HepG2 (cell line): ENCODE measurements around the gene RRP36. TPM values are rescaled to one million over a fixed set of nuclear protein-coding genes. Genes with fewer than 3 reads are reported as not detected.

Experiments
- ATF1 ChIP-seq: IDR thresholded peaks from 2 replicates; pipeline ENCODE4 v1.6.1; 2016; ENCODE audit warnings: mild to moderate bottlenecking, control low read depth
- CAMTA2 ChIP-seq: sonication (generic); formaldehyde crosslinking; IDR thresholded peaks from 2 replicates; pipeline ENCODE4 v1.4.0; 2020; ENCODE audit warnings: mild to moderate bottlenecking, missing genetic modification reagents, borderline replicate concordance
- KDM3A ChIP-seq: IDR thresholded peaks from 2 replicates; pipeline ENCODE4 v1.6.1; 2018; ENCODE audit warnings: low read depth, missing compliant biosample characterization
- KLF13 ChIP-seq: sonication (generic); formaldehyde crosslinking; IDR thresholded peaks from 2 replicates; pipeline ENCODE4 v1.4.0; 2020; ENCODE audit warnings: mild to moderate bottlenecking, missing genetic modification reagents
- MIXL1 ChIP-seq: IDR thresholded peaks from 2 replicates; pipeline ENCODE4 v1.6.1; 2016
- NR2F2 ChIP-seq: IDR thresholded peaks from 2 replicates; pipeline ENCODE4 v1.6.1; 2012; ENCODE audit warnings: low read depth, inconsistent platforms, borderline replicate concordance
- NRL ChIP-seq: sonication (generic); formaldehyde crosslinking; IDR thresholded peaks from 2 replicates; pipeline ENCODE4 v1.5.0; 2020; ENCODE audit warnings: missing genetic modification reagents, mild to moderate bottlenecking, moderate library complexity, borderline replicate concordance
- SNAPC2 ChIP-seq: sonication (generic); formaldehyde crosslinking; IDR thresholded peaks from 2 replicates; pipeline ENCODE4 v1.8.1; 2022; ENCODE audit warnings: mild to moderate bottlenecking, missing genetic modification reagents
- SYNCRIP ChIP-seq: fragments of 200-400 bp; formaldehyde crosslinking; IDR thresholded peaks from 2 replicates; pipeline ENCODE4 v1.6.1; 2018; ENCODE audit warnings: mild to moderate bottlenecking, low read depth, low read length; ENCODE audit not compliant: insufficient read depth
- U2AF2 ChIP-seq: fragments of 200-400 bp; formaldehyde crosslinking; IDR thresholded peaks from 2 replicates; pipeline ENCODE4 v1.6.1; 2017; ENCODE audit warnings: low read depth, mild to moderate bottlenecking, low read length
- YEATS2 ChIP-seq: sonication (generic); formaldehyde crosslinking; IDR thresholded peaks from 2 replicates; pipeline ENCODE4 v1.4.0; 2020; ENCODE audit warnings: missing genetic modification reagents, borderline replicate concordance
- ZBTB26 ChIP-seq: IDR thresholded peaks from 2 replicates; pipeline ENCODE4 v1.6.1; 2016; ENCODE audit warnings: missing compliant biosample characterization, missing genetic modification reagents, borderline replicate concordance
- ZNF143 ChIP-seq: sonication (generic); formaldehyde crosslinking; IDR thresholded peaks from 2 replicates; pipeline ENCODE4 v1.4.0; 2020; ENCODE audit warnings: missing genetic modification reagents
- ZNF296 ChIP-seq: sonication (generic); formaldehyde crosslinking; conservative IDR thresholded peaks from 2 replicates; pipeline ENCODE4 v1.5.0; 2020; ENCODE audit warnings: mild to moderate bottlenecking, missing genetic modification reagents
- ZNF576 ChIP-seq: sonication (generic); formaldehyde crosslinking; IDR thresholded peaks from 2 replicates; pipeline ENCODE4 v1.4.0; 2020; ENCODE audit warnings: mild to moderate bottlenecking, missing genetic modification reagents
- ZNF607 ChIP-seq: sonication (generic); formaldehyde crosslinking; IDR thresholded peaks from 2 replicates; pipeline ENCODE4 v1.5.1; 2020; ENCODE audit warnings: missing genetic modification reagents, mild to moderate bottlenecking, borderline replicate concordance
- ZNF747 ChIP-seq: sonication (generic); formaldehyde crosslinking; IDR thresholded peaks from 2 replicates; pipeline ENCODE4 v1.8.1; 2023; ENCODE audit warnings: missing genetic modification reagents, mild to moderate bottlenecking, borderline replicate concordance
- ZNF761 ChIP-seq: sonication (generic); formaldehyde crosslinking; conservative IDR thresholded peaks from 2 replicates; pipeline ENCODE4 v1.4.0; 2020; ENCODE audit warnings: mild to moderate bottlenecking, missing genetic modification reagents
- ZNF839 ChIP-seq: sonication (generic); formaldehyde crosslinking; IDR thresholded peaks from 2 replicates; pipeline ENCODE4 v1.4.0; 2020; ENCODE audit warnings: missing genetic modification reagents, mild to moderate bottlenecking, borderline replicate concordance
- polyA plus RNA-seq, 8 experiments: library from polyadenylated mRNA; depleted of rRNA in 3 of 8; stranded (reverse) in 7 of 8; unstranded in 1 of 8; fragments of >200 nt; fragmentation: Illumina TruSeq in 4 of 8; extraction: Trizol in 4 of 8; gene quantifications; 2 replicates each; pipeline versions ENCODE4 v1.2.1 to v1.2.3, GENCODE V29; 2011 to 2016; ENCODE audit warnings: low read depth in 4 of 8, missing spikeins in 1 of 8, mixed read lengths in 1 of 8; ENCODE audit not compliant: insufficient read depth in 1 of 8
- total RNA-seq, 5 experiments: library from RNA; depleted of rRNA; stranded (reverse); fragments of >200 nt; fragmentation: Illumina TruSeq; extraction: Trizol; gene quantifications; 2 replicates each; pipeline ENCODE4 v1.2.3, GENCODE V29; 2016; ENCODE audit warnings: low read depth in 1 of 5
- TF ChIP-seq, protein P1 (sequence below): IDR thresholded peaks from 2 replicates; pipeline ENCODE4 v1.6.1; 2016
- TF ChIP-seq, protein P2 (sequence below): sonication (generic); formaldehyde crosslinking; IDR thresholded peaks from 2 replicates; pipeline ENCODE4 v1.4.0; 2020; ENCODE audit warnings: missing genetic modification reagents

Gene RRP36
- total and polyA plus RNA-seq, 2 of the 13 experiments (the other 11 are each of a cell fraction or from before 2014, with no cell fraction given), result 29.5 to 144 TPM

DNA sequence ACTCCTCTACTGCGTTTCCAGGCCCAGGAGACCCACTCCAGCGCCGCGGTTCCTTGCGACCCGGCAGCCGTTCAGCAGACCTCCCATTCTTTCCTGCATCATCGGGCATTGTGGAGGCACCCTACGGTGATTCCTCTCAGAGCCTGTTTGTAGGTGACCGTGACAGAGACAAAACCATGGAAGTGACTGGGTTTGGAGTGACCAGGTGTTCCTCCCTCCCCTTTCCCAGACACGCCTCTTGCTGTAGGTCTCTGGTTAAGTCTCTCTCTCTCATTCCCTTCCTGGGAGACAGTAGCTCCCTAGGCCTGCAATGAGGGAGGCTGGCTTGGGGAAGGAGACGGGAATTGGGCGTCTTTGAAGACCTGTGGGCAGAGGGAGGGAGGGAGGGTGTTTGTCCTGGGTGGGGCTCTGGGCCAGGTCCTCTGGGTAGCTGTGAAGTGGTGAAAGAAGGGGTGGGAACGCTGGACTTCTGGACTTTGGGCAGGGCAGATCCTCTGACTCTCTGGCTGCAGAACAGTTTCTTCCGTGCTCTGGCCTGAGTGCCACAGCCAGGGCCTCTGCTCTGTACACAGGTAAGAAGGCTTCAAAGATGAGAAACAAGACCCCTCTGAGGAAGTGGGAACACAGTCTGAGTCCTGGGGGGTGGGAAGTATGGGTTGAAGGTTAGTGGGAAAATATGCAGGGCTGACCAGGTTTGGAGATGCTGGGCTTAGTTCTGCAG is 38.8 kb downstream of the RRP36 start (continued):
- TF ChIP-seq ZBTB26 (CRISPR knock-in tag), result peak; percentile 25; the same call in 1 of the 2 replicates
- 0 out of 2 replicates have a peak, but pooled peaks have one; percentile 22 for TF ChIP-seq ZNF607 (CRISPR knock-in tag)
- TF ChIP-seq ZNF576 (CRISPR knock-in tag), result no peak
- TF ChIP-seq U2AF2, result no peak
- TF ChIP-seq ZNF296, result peak; percentile 77; the same call in 1 of the 2 replicates
- 0 out of 2 replicates have a peak, but pooled peaks have one; percentile 22 for TF ChIP-seq ZNF761 (CRISPR knock-in tag)
- TF ChIP-seq, protein P1, sequence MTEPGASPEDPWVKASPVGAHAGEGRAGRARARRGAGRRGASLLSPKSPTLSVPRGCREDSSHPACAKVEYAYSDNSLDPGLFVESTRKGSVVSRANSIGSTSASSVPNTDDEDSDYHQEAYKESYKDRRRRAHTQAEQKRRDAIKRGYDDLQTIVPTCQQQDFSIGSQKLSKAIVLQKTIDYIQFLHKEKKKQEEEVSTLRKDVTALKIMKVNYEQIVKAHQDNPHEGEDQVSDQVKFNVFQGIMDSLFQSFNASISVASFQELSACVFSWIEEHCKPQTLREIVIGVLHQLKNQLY (CRISPR knock-in tag), result peak; percentile 47
- TF ChIP-seq CAMTA2, result no peak
- no peak; the same call in 1 of the 2 replicates for TF ChIP-seq NR2F2
- no peak for TF ChIP-seq ZNF143 (CRISPR knock-in tag)
- TF ChIP-seq KDM3A, result no peak
- TF ChIP-seq NRL (CRISPR knock-in tag), result peak; percentile 55; the same call in 1 of the 2 replicates
- no peak for TF ChIP-seq KLF13 (CRISPR knock-in tag)
- TF ChIP-seq SYNCRIP, result no peak
- TF ChIP-seq SNAPC2, result peak; percentile 90; the same call in 1 of the 2 replicates
- TF ChIP-seq, protein P2, sequence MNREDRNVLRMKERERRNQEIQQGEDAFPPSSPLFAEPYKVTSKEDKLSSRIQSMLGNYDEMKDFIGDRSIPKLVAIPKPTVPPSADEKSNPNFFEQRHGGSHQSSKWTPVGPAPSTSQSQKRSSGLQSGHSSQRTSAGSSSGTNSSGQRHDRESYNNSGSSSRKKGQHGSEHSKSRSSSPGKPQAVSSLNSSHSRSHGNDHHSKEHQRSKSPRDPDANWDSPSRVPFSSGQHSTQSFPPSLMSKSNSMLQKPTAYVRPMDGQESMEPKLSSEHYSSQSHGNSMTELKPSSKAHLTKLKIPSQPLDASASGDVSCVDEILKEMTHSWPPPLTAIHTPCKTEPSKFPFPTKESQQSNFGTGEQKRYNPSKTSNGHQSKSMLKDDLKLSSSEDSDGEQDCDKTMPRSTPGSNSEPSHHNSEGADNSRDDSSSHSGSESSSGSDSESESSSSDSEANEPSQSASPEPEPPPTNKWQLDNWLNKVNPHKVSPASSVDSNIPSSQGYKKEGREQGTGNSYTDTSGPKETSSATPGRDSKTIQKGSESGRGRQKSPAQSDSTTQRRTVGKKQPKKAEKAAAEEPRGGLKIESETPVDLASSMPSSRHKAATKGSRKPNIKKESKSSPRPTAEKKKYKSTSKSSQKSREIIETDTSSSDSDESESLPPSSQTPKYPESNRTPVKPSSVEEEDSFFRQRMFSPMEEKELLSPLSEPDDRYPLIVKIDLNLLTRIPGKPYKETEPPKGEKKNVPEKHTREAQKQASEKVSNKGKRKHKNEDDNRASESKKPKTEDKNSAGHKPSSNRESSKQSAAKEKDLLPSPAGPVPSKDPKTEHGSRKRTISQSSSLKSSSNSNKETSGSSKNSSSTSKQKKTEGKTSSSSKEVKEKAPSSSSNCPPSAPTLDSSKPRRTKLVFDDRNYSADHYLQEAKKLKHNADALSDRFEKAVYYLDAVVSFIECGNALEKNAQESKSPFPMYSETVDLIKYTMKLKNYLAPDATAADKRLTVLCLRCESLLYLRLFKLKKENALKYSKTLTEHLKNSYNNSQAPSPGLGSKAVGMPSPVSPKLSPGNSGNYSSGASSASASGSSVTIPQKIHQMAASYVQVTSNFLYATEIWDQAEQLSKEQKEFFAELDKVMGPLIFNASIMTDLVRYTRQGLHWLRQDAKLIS (CRISPR knock-in tag), result no peak
- TF ChIP-seq ATF1 (CRISPR knock-in tag), result no peak
- TF ChIP-seq YEATS2 (CRISPR knock-in tag), result 0 out of 2 replicates have a peak, but pooled peaks have one; percentile 31
- TF ChIP-seq MIXL1, result no peak
- TF ChIP-seq ZNF839 (CRISPR knock-in tag), result no peak
- TF ChIP-seq ZNF747 (CRISPR knock-in tag), result peak; percentile 68; the same call in 1 of the 2 replicates
